HL-60/S4 treated with retinoic acid at 250 ng/mL for 4 days and 3 days (cell line): ENCODE data around the gene KLRF1.

Source experiments
- in situ Hi-C: fragments of 300-500 bp; cut with MboI; formaldehyde crosslinking; loops from 2 replicates; pipeline ENCODE4 v1.7.0; 2022; ENCODE audit warnings: low sequenced_read_pairs

Gene KLRF1

DNA sequence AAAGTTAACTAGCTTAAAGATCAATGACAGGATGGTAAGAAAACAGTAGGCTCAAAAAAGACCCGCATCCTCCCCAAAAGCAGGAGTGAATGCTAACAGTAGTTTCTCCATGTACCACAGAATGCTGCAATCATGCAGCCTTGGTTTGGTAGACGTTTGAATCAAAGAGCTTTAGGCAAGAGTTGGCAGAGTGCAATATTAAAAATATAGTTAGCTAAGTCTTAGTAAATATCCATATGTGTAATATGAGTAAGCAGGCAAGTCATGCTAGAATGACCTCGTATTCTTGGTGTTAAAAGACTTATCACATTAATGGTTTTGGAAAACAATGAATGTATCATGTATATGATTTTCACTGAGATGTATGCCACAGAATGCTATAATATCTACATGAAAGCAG, 18.8 kb upstream of the KLRF1 start:
- in situ Hi-C loops, result loop anchor here (25.0 kb wide), 2 partner anchors 204 to 329 kb away; partner anchors contain the start of genes CLEC12B and CLEC7A

DNA sequence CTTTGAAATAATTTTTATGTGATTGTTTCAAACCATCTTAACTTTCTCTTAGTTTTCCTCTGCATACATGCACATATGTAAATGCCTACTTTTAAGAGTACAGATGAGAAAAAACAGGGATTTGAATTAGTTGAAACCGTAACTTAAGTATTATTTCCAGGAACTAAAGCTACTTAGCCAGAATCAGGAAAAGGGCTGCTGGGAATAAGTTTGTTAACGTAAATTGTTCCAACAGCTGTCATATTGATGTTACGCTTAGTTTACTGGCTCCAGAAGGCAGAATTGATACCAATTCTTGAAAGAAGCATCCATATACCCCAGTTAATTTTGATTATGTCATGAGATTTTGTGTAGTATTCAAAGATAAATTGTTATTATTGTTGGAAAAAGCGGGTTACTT, 17.9 kb upstream of the KLRF1 start:
- in situ Hi-C loops, result loop anchor here (25.0 kb wide), 2 partner anchors 203 to 328 kb away; partner anchors contain the start of genes CLEC12B and CLEC7A

DNA sequence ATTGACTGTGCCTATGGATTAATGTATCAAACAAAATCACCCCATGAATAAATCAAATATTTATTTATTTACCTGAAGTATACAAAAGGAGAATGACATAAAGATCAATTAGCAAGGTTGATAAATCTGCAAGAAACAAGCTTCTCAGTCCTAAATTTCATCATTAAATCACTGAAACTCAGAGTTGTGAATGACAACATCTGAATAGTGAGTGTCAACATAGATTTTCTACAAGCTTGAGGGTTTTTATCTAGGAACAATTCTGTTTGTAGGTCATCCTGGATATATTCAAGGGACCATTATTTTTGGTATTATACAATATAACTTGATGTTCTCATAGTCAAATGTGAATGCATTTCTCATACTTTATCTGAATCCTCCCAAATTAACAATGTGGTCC, 17.4 kb upstream of the KLRF1 start:
- in situ Hi-C loops, result loop anchor here (25.0 kb wide), 2 partner anchors 202 to 327 kb away; partner anchors contain the start of genes CLEC12B and CLEC7A

DNA sequence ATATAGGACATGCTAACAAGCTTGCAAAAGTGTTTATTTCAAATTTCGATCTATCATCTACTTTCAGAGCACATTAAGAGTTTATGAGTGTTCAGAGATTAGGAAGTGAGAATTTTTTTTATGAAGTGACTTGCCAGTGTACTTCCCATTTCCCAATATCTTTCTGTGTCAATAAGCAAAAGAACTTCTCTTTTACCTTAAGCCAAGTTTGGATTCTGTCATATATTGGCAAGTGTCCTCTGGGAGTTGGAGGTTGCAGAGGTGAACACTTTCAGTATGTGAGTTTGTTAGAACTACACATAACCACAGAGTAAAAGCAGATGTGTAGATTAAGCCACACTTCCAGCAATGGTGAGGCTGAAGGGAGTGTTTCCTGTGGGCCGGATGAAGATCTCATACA, 16.6 kb upstream of the KLRF1 start:
- in situ Hi-C loops, result loop anchor here (25.0 kb wide), 2 partner anchors 202 to 327 kb away; partner anchors contain the start of genes CLEC12B and CLEC7A

DNA sequence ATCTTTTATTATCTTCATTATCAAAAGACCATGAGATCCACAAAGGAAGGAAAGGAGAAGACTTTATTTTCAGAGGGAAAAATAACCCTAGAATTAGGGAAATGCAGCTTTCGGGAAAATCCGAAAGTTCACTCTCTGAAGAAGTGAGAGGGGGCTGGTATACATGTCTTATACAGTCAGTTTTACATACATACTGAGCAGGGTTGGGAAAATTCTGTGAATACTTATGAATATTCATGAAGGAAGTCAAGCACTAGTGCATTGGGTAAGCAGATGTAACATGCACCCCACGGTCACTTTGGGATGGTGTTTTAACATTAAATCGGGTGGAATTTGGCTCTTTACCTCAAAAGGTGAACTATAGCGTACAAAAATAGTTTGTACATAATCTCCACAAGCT, 15.7 kb upstream of the KLRF1 start:
- in situ Hi-C loops, result loop anchor here (25.0 kb wide), 2 partner anchors 201 to 326 kb away; partner anchors contain the start of genes CLEC12B and CLEC7A

DNA sequence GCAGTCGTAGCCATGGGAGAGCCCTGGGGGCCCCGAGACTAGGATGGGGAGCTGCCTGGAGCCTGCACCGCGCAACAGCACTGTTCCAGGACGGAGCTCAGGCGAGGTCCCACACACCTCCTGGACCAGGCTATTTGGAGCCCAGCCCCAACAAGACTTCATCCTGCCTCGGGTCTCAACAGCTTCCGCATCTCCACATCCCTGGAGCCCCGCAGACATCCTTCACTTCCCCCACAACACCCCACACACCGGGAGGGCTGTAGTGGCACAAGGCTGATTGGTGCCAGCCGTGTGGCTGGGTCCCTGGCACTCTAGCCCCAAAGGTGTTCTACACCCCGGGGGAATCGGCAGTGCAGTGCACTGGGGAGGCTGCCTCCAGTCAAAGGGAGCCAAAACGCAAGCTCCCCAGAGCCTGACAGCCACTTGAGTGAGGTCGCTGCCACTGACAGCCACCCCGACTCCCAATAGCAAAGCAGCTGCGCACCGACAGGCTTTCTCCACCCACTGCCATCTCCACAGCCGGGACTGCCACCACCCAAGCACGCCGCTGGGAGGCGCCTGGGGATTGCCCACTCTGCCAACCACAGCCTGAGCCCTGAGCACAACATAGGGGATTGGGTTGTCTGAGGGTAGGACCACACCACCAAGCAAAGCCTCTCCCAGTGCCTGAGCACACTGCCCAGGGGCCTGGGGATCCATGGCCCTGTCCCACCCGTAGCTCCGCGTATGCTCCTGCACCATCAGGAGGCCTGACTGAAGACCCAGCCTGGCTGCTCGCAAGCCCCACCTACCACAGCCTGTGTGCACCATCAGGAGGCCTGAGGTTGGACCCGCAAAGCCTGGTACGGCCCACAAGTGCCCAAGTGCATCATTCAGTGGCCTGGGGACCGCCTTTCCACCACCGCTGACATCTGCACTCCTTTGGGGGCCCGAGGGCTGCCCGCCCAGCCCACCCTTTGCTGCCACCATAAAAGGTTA, 13.2 kb upstream of the KLRF1 start:
- in situ Hi-C loops, result loop anchor here (25.0 kb wide), 2 partner anchors 198 to 323 kb away; partner anchors contain the start of genes CLEC12B and CLEC7A

DNA sequence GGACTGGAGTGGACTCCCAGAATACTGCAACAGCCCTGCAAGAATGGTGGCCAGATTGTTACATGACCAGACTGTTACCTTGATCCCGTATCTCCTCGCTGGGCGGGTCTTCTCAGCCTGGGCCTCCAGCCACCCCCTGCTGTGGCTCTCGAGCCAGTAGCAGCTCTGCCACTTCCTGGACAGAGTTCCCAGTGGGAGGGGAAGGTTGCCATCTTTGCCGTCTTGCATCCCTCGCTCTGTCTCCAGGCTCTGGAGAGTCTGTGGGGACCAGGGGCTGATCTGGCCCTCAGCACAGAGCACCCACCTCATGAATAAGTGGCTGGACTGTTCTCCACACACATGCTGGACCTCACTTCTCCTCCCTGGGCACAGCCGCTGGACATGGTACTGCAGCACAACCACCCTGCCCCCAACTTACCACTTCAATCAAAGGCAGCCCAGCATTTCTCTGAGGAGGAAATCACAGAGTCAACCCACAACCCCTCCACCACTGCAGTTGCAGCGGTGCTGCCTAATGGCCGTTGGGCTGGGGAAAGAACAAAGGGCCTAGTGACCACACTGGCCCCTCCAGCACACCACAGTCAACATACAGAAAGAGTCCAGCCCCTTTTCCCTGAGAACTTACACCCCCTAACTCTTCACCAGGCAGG, 6.9 kb upstream of the KLRF1 start:
- in situ Hi-C loops, result loop anchor here (25.0 kb wide), 2 partner anchors 192 to 317 kb away; partner anchors contain the start of genes CLEC12B and CLEC7A

DNA sequence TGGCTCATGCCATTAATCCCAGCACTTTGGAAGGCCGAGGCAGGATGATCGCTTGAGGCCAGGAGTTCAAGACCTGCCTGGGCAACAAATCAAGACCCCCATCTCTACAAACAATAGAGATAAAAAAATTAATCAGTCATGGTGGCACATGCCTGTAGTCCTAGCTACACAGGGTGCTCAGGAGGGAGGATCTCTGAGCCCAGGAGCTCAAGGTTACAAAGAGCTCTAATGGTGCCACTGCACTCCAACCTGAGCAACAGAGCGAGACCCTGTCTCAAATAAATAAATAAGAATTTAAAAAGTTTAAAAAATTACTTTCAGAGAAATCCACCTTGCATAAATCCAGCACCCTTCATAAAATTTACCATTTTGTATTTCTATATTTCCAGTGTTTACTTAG, 2.2 kb downstream of the KLRF1 start:
- in situ Hi-C loops, result no loop called here

DNA sequence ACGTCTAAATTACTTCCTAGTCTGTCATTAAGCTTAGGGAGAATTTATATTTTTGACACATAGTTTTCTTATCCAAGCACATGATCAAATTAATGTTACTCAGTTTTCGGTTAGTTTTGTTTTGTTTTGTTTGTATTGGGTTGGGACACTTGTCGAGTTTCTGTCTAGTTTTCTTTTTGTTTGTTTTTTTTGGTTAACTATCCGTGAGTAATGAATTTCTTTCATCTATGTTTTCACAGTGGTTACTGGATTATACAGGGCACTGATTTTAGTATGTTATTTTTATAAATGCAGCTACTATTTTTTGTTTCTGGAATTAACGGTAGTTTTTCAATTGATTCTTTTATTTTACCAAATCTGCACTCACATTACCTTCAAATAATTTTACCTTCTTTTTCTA, 2.7 kb downstream of the KLRF1 start:
- in situ Hi-C loops, result no loop called here

DNA sequence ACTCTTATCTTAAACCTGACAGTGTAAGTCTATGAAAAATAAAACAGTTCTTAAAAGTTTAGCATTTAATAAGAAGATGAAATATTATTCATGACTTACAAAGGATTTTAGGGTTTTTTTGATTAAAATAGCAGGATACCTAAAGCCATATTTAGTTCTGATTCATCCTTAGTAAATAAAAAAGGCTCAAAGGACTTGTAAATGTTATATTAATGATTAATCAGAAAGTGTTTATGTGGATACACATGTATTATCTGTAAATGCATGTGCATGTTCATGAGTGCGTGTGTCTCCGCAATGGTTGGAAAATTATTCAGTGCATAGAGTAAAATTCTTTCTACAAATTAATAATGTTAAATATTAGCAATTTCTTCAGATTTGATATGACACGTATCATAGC, 4.4 kb downstream of the KLRF1 start:
- in situ Hi-C loops, result no loop called here

DNA sequence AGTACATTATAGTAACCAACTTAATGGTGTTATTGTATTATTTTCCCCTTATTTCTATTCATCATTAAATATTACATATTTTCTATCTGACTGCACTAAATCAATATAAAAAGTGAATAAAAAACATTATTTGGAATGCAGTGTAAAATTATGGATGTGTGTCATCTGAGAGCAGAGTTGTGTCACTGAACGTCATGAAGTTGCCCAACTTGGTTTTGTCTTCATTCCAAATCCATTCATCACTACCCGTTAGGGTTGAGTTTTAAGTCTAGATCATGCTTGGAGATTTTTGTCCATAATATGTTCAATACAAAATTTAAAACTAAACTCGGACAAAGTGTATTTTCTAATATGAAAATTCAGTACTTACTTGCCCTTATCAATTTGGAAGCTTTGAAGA, 16.1 kb downstream of the KLRF1 start:
- in situ Hi-C loops, result no loop called here

DNA sequence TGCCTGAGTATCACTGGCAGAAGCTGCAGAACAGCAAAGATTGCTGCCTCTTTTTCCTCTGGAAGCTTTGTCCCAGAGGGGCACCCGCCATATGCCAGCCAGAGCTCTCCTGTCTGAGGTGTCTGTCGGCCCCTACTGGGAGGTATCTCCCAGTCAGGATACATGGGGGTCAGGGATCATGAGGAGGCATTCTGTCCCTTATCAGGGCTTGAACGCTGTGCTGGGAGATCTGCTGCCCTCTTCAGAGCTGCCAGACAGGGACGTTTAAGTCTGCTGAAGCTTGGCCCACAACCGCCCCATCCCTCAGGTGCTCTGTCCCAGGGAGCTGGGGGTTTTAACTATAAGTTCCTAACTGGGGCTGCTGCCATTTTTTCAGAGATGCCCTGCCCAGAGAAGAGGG, 21.6 kb downstream of the KLRF1 start:
- in situ Hi-C loops, result no loop called here

DNA sequence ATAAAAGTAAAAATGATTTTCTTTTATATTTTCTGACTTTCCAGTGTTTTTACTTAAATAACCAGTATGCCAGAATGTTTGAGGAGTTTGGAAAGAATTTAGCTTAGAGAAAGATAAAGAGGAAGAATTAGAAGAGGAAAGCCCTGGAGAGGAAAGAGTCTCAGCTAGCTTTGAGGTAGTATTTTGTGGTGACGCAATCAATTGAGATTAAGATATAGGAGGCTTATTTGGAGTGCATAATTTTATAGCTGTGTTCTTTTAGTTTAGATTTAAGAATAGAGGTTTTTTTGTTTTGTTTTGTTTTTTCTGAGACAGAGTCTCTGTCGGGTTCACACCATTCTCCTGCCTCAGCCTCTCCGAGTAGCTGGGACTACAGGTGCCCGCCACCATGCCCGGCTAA, 23.8 kb downstream of the KLRF1 start:
- in situ Hi-C loops, result no loop called here

DNA sequence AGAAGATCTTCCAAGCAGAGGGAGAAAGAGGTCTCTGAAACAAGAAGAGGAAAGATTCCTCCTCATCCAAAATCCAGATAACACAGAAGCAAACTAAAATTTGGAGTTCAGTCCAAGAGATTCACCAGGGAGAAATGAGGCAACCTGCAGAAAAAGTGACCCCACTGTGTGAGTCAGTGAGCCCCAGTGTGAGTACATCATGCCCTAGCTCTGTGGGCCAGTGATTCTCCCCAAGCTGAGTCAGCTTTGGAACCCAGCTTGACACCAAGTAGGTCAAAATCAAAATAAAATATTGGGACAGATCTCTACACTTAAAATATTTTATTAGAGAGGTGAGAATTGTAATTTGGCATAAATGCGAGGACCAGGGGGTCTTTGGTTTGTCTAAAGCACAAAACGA, 24.6 kb downstream of the KLRF1 start:
- in situ Hi-C loops, result no loop called here

DNA sequence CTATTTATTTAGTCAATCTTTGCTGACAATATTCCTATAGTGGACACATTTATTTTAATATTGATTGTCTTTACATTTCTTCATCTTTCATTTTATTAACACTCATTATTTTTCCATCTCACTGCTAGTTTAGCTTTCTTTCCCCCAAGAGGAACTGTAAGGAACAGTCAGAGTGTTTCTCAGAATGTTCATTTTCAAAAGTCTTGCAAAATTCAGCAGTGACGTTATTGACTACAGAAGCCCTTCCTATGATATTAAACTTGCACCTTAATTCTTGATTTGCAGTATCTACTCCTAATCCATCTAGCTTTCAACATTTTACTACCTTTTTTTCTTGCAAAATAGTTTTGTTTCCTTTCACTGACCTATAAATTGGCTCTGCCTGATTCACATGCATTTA, 28.9 kb downstream of the KLRF1 start:
- in situ Hi-C loops, result no loop called here

DNA sequence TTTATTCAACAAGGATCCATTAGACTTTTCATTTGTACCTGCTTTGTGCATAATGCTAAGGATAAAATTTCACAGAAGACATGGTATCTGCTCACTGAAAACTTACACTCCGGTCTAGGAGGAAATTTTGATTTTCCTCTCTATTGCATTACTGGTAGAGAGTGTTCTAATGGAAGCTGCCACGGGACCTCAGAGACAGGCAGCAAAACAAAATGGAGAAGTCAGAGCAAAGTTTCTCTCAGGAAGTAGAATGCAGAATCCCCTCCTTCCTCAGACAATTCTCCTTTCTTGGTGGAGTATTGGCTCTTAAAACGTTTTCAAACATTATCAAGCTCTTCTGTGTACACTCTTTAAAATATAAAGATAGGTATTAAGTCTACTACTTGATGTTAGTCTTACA, 29.6 kb downstream of the KLRF1 start:
- in situ Hi-C loops, result no loop called here

DNA sequence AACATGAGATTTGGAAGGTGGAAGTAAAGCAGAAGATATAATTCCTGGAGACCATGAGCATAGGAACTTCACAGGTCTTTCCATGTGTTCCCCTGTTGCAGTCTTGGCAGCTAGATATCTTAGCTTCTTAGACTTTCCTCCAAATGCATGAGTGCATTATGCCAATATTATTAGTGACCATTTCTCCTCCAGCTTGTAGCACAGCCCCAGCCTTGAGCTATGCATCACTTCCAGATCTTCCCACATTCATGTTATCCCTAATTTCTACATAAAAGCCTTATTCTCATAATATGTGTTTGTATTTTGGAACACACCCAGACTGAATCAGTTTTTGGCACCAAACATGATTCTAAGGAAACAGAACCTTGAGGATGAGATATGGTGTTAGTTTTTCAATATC, 30.9 kb downstream of the KLRF1 start:
- in situ Hi-C loops, result no loop called here

DNA sequence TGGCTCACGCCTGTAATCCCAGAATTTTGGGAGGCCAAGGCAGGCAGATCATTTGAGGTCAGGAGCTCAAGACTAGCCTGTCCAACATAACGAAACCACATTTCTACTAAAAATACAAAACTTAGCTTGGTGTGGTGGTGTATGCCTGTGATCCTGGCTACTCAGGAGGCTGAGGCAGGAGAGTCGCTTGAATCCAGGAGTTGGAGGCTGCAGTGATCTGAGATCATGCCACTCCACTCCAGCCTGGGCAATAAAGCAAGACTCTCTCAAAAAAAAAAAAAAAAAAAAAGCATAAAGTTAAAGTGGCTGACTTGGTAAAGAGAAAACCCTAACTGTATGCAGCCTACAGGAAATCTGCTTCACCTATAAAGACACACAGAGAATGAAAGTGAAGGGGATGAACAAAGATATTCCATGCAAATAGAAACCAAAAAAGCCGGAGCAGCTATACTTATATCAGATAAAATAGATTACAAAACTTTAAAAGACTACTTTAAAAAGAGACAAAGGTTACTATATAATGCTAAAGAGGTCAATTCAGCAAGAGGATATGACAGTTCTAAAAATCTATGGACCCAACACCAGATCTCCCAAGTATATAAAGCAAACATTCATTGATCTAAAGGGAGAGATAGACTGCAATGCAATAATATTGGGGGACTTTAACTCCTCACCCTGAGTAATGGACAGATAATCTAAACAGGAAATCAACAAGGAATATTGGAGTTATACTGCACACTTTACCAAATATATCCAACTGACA, 37.8 kb downstream of the KLRF1 start:
- in situ Hi-C loops, result no loop called here

DNA sequence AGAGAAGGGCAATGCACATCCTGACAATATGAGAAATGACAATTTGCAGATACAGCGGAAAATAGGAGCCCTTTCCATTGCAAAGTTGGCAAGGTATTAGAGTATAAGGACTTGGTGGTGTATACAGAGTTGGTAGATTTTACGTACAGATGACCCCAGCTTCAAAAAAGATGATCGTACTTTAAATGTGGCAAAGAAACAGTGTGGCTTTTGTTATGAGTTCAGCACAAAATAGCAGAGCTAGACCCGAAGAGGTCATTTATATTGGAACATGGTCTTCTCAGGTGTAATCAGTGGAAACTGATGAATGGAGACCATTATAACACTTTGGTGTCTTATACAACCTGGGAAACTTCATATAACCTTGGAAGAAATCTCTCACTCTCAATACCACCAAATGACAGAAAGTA, 39.6 kb downstream of the KLRF1 start:
- in situ Hi-C loops, result no loop called here

DNA sequence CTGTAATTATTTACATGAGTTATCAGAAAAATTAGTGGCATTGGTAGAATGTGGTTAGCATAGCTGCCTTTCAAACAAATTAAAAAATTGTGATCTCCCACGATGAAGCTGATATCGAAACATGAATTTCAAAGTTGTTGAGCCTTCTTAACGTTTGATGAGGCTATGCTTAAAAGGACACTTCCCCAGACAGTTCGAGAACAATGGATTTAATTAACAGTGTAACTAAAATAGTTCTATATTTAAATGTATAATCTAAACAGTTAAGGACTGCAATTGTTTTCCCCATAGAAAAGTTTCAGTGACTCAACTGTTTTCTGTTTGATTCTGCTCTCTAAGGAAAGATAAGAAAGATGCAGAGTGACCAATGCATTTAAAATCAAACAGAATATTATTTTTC, 40.2 kb downstream of the KLRF1 start:
- in situ Hi-C loops, result no loop called here

DNA sequence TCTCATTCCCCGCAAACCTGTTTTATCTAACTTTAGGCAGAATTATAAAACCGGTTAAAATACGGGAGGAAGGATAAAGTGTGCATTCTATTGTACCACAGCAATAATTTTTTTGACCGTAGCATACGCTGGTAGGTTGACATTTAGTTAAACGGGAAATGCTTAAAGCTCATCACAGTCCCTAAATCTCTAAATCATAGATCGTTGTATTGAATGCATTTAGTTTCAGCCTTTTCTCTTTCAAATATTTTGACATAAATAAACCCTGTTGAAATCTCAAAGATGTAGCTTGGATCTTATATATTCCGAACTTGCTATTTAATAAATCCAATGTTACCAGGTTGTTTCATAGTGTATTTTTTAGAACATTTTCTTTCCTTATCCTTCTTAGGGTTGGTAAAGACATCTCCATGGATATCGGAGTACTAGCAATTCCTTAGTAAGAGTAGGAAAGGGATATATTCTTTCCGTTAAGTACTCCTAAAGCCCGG, 41.1 kb downstream of the KLRF1 start:
- in situ Hi-C loops, result no loop called here
